HG02678 (cell line): Measurements from ENCODE around the gene MUC22.
"Not testable (repeated sequence)": the region's sequence is repeated elsewhere in the genome, so short reads cannot be mapped to it uniquely, and the experiment has no call there.

Experiments used
- ATAC-seq: cut with Tn5 transposase; IDR thresholded peaks from one replicate; pipeline ENCODE4 v1.9.1; 2021; ENCODE audit warnings: mild to moderate bottlenecking, moderate library complexity; ENCODE audit not compliant: unreplicated experiment

MUC22 gene

DNA sequence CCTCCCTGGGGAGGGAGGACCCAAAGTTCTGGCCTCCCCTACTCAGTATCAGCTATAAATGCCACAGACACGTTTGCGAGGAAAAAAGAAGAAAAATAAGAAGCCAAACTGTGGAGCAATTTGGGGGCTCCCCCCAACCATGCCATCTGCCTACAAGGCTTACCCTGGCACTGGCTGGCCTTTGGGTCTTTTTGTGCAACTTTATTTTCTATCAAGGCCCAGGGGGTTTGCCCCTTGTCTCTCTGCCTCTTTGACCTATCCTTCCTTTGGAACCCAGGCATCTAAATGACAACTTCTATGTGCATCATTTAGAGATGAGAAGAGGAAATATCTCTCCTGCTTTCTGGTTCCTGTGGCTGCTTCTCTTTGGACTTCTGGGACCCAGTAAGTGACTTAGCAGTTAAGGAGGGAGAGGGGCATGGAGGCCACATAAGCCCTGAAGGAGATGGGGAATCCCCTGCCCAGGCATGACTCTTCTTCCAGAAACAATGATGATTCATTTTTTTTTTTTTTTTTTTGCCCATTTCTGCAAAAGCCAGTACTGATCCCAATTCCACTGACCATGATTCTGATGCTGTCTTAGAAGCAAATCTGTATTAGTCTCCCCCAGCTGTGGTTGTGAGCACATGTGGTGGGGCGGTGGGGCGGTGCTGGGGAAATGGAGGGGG is at the start of gene MUC22:
Gene MUC22, plus strand, starts transcription at position 82 of the 668 bp plus-strand sequence. Its CDS starts 233 bp downstream, at position 315.
- ATAC-seq = no peak

DNA sequence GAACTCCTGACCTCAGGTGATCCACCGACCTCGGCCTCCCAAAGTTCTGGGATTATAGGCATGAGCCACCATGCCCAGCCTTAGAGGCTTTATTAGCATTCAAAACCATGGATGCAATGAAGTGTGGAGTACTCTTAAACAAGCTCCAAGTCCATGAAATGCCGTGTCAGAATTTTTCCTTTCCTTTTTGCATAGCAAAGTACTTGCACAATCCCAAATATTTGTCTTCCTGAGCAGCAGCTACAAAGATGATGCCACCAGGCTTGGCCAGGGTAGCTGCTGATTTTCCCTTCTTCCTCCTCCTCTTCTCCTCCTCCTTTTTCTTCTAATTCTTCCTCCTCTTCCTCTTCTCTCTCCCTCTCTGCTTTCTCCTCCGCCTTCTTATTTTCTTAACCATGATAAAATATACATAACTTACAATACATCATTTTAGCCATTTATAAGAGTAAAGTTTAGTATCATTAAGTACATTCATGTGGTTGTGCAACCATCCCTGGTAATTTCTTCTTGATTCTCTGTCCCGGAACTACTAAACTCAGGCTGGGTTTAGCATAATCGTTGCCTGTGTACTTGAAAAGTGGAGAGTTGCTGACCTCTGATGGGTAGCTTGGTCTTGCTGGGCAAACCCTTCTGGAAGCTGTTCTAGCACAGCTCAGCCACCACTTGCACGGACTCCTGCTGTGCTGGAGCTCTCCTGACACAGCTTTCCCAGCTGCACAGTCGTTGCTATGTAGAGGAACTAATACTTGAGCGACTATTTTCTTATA is 49.2 kb upstream of the MUC22 start:
- no peak for ATAC-seq

GRCh38 chr6:30962716-30963115 is 47.6 kb upstream of the MUC22 start:
- no peak for ATAC-seq

- ATAC-seq = no peak
These were observed 46.6 kb upstream of the MUC22 start for GRCh38 chr6:30963641-30964040.

DNA sequence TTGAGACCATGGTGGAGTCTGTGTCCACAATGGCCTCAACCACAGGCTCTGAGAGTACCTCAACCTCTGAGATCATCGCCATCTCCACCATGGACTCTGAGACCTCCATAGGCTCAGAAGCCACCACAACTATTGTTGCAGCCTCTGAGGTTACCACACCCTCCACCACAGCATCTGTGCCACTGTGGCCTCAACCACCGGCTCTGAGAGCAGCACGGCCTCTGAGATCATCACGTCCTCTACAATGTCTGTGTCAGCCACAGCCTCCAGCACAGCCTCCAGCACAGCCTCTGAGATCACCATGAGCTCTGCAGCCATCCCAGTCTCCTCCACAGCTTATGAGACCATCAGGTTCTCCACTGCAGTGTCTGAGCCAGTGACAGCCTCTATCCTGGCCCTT is 46.2 kb upstream of the MUC22 start:
- no peak for ATAC-seq

GRCh38 chr6:30965140-30965601 is 45.1 kb upstream of the MUC22 start:
- no peak for ATAC-seq

GRCh38 chr6:30966154-30966553 is 44.1 kb upstream of the MUC22 start:
- no peak for ATAC-seq

DNA sequence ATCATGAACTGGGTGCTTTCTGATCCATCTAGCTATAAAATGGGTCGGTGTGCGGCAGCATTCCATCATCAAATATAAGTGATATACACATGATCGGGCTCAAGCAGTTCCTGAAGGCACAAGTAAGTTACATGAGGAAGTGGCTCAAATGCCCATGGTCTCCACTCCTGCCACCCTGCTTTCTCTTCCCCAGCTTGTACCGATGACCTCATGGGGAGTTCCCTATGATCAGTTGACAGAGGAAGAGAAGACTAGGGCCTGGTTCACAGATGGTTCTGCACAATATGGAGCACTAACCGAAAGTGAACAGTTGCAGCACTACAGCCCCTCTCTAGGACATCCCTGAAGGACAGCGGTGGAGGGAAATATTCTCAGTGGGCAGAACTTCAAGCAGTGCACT is 41.1 kb upstream of the MUC22 start:
- not testable (repeated sequence) for ATAC-seq

GRCh38 chr6:30970946-30971345 is 39.3 kb upstream of the MUC22 start:
- ATAC-seq = no peak

DNA sequence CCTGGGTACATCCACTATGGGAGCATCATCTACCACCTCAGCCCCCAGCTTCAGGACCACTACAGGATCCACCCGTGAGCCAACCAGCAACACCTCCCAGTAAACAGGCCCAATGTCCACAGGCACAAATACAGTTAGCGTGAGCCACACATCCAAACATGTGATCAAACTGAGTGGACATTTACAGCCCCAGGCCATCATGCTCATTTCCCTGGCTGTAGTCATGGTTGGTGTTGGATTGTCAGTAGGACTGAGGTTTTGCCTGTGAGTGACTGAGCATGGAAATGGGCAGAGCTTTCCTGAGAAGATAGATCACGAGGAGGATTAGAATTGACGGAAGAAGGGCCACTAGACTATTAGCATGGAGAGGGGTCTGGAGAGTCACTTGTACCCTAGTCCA is 37.5 kb upstream of the MUC22 start:
- no peak for ATAC-seq

DNA sequence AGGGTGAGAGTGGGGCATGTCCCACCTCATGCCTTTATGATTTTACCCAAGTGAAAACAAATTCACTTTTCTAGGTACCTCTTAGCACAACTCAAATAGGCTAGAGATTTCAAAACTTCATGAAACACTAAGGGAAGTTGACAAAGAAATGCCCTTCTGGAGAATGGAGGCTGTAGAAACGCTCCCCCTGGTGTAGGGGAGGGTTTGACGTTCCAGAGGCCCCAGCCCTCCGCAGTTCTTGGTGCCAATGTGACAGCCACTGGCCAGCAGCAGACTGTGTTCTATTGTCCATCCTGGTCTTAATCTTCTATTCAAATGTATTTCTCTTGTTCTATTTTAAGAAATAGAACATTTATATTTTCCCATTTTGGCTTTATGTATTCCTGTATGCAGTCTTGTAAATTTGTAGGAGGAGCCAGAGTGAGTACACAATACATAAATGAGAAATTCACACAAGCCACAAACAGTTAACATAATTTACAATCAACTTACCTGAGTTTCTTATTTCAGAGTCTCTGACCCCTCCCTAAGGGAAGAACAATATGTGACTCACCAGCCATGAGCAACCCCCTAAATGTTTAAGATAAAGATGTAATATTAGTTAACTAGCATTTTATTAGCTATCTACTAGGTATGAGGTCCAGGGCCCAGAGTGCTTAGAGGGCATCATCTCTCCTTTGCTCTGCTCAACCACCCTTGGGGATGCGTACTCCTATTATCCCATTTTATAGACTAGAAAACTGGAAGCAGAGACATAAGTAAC is 35.6 kb upstream of the MUC22 start:
- ATAC-seq = no peak

DNA sequence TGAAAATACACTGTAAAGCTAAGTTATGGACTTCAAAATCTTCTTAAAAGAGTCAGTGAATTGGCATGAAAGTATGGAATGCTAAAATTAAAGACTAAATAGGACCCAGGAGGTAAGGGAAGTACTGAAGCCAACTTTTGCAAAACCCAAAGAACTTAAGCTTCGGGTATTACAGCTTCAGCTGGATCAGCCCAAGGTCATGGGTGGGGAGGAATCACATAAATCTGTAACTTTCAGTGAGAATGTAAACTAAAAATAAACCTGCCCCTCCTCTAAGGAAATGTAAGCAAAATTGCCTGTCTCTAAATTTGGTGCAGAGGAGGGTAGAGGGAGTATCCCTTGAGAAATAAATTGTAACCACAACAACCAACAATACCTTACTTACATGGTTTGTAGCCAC is 31.1 kb upstream of the MUC22 start:
- ATAC-seq = no peak

DNA sequence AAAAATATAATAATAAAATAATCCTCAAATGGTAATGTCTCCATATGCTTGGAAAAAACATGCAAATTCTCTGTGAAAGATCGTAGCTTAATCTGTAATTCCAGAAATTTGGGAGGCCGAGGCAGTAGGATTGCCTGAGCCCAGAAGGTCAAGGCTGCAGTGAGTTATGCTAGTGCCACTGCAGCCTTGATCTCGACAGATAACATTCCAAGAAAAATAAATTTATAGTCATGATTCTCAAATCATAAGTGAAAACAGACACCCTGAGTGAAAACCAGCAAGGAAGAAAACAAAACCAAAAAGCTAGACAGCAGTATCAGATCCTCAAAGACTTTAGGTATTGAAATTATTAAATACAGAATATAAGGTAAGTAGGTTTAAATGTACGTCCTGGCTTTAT is 30.6 kb upstream of the MUC22 start:
- ATAC-seq = no peak

GRCh38 chr6:30981942-30982772 is 28.1 kb upstream of the MUC22 start:
- no peak for ATAC-seq

GRCh38 chr6:30983439-30983838 is 26.8 kb upstream of the MUC22 start, which contains the start of gene MUC21:
MUC21 (plus strand) TSS chr6:30983718; CDS start chr6:30983959, 241 bp downstream.
- no peak for ATAC-seq

- ATAC-seq = no peak
These were observed 24.8 kb upstream of the MUC22 start for GRCh38 chr6:30985490-30985889.

- no peak for ATAC-seq
These were observed 23.0 kb upstream of the MUC22 start for GRCh38 chr6:30987304-30987703.

DNA sequence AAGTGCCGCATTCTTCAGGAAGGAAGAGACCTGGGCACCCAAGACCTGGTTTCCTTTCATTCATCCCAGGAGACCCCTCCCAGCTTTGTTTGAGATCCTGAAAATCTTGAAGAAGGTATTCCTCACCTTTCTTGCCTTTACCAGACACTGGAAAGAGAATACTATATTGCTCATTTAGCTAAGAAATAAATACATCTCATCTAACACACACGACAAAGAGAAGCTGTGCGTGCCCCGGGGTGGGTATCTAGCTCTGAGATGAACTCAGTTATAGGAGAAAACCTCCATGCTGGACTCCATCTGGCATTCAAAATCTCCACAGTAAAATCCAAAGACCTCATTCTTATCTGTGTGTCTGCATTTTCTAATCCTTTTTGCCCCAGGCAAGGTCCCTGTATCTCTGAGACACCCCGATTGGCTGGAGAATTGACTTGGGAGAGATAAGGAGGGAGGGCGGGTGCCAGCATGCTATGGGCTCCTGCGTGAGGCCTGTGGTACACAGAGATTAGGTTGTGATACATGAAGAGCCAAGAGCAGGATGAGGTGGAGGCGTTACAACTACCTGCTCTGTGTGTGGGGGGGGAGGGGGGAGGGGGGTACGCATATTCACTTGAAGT is 22.0 kb upstream of the MUC22 start:
- ATAC-seq = no peak

DNA sequence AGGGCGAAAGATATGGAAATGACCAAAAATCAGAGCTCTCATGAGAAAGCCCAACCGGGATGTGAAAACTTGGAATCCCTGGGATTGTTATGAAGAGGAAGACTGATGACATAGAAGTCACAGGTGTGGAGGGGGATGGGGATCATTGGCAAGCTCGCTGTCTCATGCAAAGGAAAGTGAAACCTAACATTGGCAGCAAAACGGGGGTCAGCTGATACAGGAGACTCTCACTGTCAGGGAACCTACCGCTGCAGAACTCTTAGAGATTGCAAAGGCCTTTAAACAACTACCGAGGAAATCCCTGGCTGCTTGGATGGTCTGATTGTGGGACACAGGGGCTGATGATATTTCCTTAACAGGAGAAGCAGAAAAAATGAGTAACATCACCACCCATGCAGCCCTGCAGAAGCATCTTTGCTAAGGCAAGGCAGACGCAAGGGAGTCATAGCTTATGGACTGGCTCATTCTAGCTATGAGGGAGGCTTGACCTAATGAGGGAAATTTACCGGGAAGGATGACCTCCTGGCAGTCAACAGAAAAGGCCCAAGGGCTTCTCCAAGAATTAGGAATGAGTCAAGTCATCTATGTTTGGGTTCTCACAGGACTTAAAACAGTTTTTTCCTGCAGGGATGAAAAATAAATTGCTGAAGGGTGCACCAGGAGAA is 19.7 kb upstream of the MUC22 start:
- no peak for ATAC-seq

- no peak for ATAC-seq
These were observed 18.4 kb upstream of the MUC22 start for GRCh38 chr6:30991891-30992290.
